Upper lobe of right lung (tissue), 1 donor: ENCODE measurements around the gene FAM221B. TPM values are rescaled to one million over a fixed set of nuclear protein-coding genes. Genes with fewer than 3 reads are reported as not detected.

Experiments
- ATAC-seq: fragments of 200-7000 bp; cut with Tn5 transposase; one replicate; pipeline ENCODE4 v1.9.1; 2020; ENCODE audit warnings: mild to moderate bottlenecking, moderate library complexity
- DNase-seq: peaks from one replicate; pipeline ENCODE4 v3.0.0-alpha.2; 2020
- H3K27ac ChIP-seq: fragments of 200-600 bp; one replicate; pipeline ENCODE4 v1.8.0; 2022
- H3K27me3 ChIP-seq: fragments of 200-600 bp; one replicate; pipeline ENCODE4 v1.8.0; 2022; ENCODE audit warnings: mild to moderate bottlenecking
- H3K36me3 ChIP-seq: fragments of 200-600 bp; one replicate; pipeline ENCODE4 v1.8.0; 2022
- H3K4me1 ChIP-seq: fragments of 200-600 bp; one replicate; pipeline ENCODE4 v1.8.0; 2022
- H3K4me3 ChIP-seq: fragments of 200-600 bp; one replicate; pipeline ENCODE4 v1.8.0; 2022; ENCODE audit warnings: mild to moderate bottlenecking
- H3K9me3 ChIP-seq: fragments of 200-600 bp; one replicate; pipeline ENCODE4 v1.8.0; 2022
- CTCF ChIP-seq: fragments of 200-600 bp; IDR thresholded peaks from one replicate; pipeline ENCODE4 v1.8.0; 2022; ENCODE audit warnings: antibody characterized with exemption
- intact Hi-C: fragments of 100-400 bp; cut with DNase I; formaldehyde crosslinking; loops from one replicate; pipeline ENCODE4 v1.11.0; 2022
- total RNA-seq: library from RNA; stranded (reverse); fragmentation: NEBNext Ultra II Directional; extraction: Animal tissue kit (Norgen Biotek cat#: 25700); gene quantifications from one replicate; pipeline ENCODE4 v1.2.1, GENCODE V29; 2021
- donor health status: DM: no; HTN: yes; CAD: no; lungs with severe emphysema.

FAM221B gene
- total RNA-seq, 1 donor from 2014 or later = not detected

- no peak for ATAC-seq
- intact Hi-C loops = no loop called here
- no peak overlapping the region for H3K27ac ChIP-seq
Observed at GRCh38 chr9:35798658-35799374, 29.7 kb downstream of the FAM221B start.

GRCh38 chr9:35797311-35798109 is 31.0 kb downstream of the FAM221B start:
- Histone ChIP-seq H3K4me1 (peaks cover 3% of the 10 kb centered on the region), H3K4me3 (no peak overlapping the region), H3K36me3 (peaks cover 23% of the 10 kb centered on the region), H3K9me3 (no peaks in the 10 kb centered on the region), H3K27ac (no peak overlapping the region), H3K27me3 (no peaks in the 10 kb centered on the region)
- intact Hi-C loops = no loop called here
- no peak for DNase-seq
- no peak for ATAC-seq
- TF ChIP-seq CTCF = no peak

More at GRCh38 chr9:35798658-35799374, 29.7 kb downstream of the FAM221B start:
- Histone ChIP-seq H3K4me1 (peaks cover 3% of the 10 kb centered on the region), H3K27me3 (no peaks in the 10 kb centered on the region), H3K4me3 (no peak overlapping the region), H3K9me3 (no peaks in the 10 kb centered on the region), H3K36me3 (peaks cover 33% of the 10 kb centered on the region)
- no peak for DNase-seq
- no peak for TF ChIP-seq CTCF

- no peak for TF ChIP-seq CTCF
- ATAC-seq = no peak
- intact Hi-C loops = no loop called here
Observed at GRCh38 chr9:35795695-35796094, 32.8 kb downstream of the FAM221B start.

GRCh38 chr9:35793461-35793860 is 35.1 kb downstream of the FAM221B start:
- no peaks in the 10 kb centered on the region for H3K9me3 ChIP-seq
- DNase-seq (no peak), ATAC-seq (no peak)
- H3K4me1 ChIP-seq = peaks cover 12% of the 10 kb centered on the region
- intact Hi-C loops = no loop called here
- H3K27ac ChIP-seq = no peak overlapping the region
- TF ChIP-seq CTCF = no peak
- H3K27me3 ChIP-seq = no peaks in the 10 kb centered on the region
- H3K36me3 ChIP-seq = no peaks in the 10 kb centered on the region
- no peak overlapping the region for H3K4me3 ChIP-seq

More at GRCh38 chr9:35795695-35796094, 32.8 kb downstream of the FAM221B start:
- DNase-seq = no peak
- no peak overlapping the region for H3K27ac ChIP-seq
- H3K9me3 ChIP-seq = no peaks in the 10 kb centered on the region
- H3K4me3 ChIP-seq = no peak overlapping the region
- H3K27me3 ChIP-seq = no peaks in the 10 kb centered on the region
- H3K36me3 ChIP-seq = peaks cover 6% of the 10 kb centered on the region
- H3K4me1 ChIP-seq = peaks cover 8% of the 10 kb centered on the region

GRCh38 chr9:35792826-35793225 is 35.7 kb downstream of the FAM221B start:
- intact Hi-C loops = no loop called here
- ATAC-seq (no peak), DNase-seq (no peak)
- H3K27me3 ChIP-seq = no peaks in the 10 kb centered on the region
- H3K27ac ChIP-seq = no peak overlapping the region
- no peaks in the 10 kb centered on the region for H3K9me3 ChIP-seq
- TF ChIP-seq CTCF = no peak
- H3K4me3 ChIP-seq = no peak overlapping the region
- H3K4me1 ChIP-seq = peaks cover 12% of the 10 kb centered on the region
- no peaks in the 10 kb centered on the region for H3K36me3 ChIP-seq
